Right lung (tissue), 5 donors: Measurements from ENCODE around the gene LIMS2. TPM values are rescaled to one million over a fixed set of nuclear protein-coding genes. Genes with fewer than 3 reads are reported as not detected.

Experiments used
- DNase-seq, 2 donors: peaks; one replicate each; pipeline ENCODE4 v3.0.0-alpha.2; 2013
- polyA plus RNA-seq, 5 donors: library from polyadenylated mRNA; unstranded; fragments of 120-200 nt; gene quantifications; one replicate each; pipeline versions ENCODE4 v1.2.1 to v1.2.3, GENCODE V29; 2013; ENCODE audit warnings: inconsistent platforms in 1 of 5, low replicate concordance in 1 of 5; ENCODE audit not compliant: insufficient read length in 5 of 5, insufficient read depth in 1 of 5

The LIMS2 gene
- polyA plus RNA-seq, 5 donors = 19.1 to 36.9 (median 25.1) TPM

DNA sequence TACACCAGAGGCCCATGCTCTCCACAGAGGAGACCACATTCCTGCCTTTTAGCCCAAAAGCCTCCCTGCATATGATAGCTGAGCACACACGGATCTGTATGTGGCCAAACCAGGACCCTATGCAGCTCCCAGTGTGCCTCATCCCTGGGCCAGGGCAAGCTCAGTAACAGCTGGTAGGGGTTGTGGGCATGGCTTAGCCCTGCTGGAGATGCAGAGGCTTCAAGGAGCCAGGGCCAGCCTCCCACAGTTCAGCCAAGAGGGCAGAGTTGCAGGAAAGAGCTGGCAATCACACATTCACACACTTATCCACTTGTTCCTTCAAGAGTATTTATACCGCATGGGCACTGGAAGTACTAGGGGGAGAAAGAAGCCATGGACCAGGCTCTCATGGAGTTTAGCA, 1.6 kb upstream of the LIMS2 start:
- no peak for DNase-seq

DNA sequence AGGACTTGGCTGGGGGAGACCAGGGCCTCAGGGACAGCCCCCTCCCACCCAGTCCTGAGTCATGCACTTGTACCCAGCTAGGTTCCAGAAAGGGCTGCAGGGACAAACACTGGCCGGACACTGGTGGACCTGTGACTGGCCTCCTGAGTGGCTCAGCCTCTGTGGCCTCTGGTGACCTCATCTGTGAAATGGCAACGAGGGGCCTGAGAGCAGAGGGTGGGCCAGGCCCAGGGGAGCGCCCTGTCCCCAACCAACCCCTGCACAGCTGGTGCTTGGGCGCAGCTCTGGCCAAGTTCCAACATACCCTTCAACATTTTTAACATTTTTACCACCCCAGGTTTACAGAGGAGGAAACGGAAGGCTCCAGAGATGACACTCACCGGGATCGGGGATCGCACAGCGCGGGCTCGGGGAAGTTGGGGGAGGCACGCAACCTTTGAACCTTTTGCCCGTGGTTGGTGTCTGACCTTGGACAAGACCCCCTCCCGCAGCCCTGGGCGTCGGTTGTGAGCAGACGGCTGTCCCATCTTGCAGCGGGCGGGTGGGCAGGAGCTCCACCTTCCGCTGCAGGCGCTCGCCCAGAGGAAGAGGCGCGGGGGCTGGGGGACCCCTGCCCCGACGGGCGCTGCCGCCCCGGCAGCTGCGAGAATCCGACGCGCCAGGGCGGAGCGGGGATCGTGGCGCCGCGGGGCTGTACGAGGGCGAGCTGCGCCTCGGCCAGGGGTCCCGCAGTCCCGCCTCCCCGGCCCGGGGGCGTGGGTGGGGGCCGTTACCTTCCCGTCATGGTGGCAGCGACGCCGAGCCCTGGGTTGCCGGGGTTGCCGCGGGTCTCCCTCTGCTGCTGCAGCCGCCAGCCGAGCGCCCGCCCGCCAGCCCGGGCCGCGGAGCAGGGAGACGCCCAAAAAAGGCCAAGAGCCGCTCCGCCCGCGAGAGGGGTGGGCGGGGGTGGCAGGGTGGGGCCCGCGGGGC, 805 bp downstream of the LIMS2 start:
- DNase-seq = no peak

DNA sequence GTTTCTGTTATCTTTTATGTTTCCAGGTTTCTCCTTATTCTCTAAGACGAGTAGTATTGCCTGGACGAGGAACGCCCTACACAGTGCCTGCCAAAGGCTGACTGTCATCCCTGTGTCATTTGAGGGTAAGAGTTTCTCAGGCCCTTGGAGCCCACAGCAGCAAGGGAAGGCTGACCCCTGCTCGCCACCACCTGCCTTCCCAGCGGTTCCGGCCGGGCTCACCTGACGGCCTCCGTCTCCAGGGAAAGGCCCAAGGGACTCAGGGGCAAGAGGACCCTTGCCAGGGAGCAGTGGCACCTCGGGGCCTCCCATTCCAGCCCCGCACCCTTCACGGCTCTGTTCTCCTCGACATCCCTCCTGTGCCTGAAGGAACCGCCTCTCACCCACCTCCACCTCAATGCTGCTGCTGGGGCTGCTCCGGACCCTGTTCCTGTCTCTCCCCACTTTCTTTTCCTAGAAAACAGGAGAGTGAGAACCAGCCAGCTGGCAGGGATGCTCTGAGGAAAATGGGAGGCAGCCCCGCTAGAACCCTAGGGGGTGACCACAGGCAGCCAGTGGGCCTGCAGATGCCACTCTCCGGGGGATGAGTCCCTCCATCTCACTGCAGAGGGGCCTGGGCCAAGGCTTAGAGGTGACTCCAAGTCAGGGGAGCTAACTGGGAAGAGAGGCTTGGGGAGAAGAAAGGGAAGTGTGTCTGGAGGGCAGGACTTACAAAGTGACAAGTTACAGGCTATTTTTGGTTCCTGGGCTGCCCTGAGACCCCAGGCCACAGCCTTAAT, 1.9 kb downstream of the LIMS2 start:
- no peak for DNase-seq

DNA sequence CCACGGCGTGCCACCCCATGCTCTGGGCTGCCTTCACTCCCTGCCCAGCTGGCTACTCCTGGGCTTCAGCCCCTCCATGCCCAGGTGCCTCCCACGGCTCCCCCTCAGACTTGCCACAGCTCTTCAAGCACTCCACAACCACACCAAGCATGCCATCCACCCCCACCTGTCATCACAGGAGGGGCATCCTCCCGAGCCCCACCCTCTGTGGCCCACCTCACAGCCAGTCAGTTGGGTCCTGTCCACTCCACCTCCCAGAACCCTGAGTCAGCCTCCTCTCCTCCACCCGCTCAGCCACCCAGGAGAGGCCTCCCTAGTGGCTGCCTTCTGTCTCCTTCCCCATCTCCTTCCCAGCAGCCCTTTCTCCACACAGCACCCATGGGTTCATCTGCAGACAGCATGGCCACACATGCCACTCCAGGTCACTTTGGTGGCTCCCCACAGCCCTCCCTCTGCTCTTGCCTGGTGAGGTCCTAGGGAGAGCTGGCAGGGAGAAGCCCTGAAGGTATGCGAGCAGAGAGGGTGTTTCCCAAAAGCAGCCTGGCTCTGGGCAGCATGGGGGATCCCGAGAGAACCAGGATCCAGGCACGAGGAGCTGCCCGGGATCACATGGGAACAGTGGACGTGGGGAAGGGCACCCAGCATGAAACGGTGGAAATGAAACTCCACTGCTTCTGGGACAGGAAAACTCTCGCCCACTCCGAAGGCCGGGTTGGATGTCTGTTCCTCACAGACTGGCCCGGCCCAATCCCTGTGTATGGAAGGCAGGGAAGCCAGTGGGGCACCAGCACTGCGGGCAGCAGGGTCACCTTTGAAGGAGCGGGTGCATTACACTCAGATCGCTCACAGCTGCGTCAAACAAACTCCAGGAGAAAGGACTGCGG, 2.7 kb downstream of the LIMS2 start:
- no peak for DNase-seq

DNA sequence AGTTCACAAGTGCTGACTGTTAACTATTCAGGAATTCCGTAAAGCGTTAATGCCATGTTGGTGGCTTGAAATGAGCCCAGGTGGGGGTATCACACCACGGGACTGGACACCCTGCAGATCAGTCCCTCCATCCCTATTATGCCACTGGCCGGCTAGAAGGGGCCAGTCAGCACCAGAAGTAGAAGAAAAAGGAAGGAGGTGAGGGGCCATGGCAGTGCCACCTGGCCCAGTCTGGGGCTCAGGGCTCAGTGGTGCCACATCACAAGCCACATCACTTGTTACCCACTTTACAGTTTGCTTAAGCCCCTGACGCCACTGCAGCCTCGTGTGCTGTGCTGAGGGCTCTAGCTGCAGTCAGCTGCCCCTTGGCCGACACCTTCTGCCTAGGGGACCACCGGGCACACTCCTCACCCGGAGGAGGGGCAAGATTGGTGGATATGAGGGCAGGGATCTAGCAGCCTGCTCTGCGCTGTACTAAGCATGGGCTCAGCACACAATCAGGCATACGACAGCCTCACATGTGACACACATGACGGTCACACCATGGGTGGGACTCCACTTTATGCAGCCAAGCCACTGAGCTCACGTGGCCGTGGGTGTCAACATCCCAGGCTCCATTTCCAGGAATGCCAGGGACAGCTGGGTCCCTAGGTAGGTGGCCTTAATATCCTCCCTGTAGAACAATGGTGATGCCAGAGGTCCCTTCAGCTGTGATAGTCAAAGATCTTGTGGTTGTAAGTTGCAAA, 3.6 kb downstream of the LIMS2 start:
- no peak for DNase-seq

DNA sequence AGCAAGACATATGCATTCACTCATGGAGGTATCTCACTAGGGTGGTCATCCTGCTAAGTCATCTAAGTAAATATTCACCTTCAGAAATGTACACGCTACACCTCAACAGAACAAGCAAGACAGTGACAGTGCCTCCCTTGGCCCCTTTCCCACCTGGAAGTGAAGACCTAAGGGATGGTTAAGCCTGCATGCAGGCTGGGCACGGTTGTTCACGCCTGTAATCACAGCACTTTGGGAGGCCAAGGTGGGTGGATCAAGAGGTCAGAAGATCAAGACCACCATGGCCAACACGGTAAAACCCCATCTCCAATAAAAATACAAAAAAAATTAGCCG, 4.4 kb downstream of the LIMS2 start:
- DNase-seq = no peak

DNA sequence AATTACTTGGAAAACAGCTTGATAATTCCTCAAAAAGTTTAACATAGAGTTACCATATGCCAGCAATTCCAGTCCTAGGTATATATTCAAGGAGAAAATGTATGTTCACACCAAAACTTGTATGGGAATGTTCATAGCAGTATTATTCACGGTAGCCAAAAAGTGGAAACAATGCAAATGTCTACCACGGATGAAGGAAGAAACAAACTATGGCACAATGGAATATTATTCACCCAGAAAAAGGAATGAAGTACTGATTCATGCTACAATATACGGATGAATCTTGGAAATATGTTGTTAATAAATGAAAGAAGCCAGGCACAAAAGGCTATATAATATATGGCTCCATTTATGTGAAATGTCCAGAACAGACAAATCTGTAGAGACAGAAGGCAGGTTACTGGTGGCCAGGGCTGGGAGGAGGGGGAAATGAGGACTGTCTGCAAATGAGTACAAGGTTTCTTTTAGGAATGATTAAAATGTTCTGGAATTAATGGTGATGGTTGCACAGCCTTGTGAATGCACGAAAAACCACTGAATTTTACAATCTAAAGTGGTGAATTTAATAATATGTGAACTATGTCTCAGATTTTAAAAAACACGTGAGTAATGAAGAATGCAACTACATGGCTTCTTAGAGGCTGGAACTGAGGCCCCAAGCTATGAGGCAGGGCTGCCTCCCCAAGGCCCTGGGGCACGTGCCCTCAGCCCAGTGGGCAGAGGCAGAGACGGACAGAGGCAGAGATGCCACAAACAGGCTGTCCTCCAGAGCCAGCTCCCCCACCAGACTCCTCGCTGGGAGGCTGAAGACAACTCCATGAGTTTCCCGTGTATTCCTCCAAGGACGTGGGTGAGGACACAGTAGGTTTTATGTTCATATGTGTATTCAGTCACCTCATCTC, 5.0 kb downstream of the LIMS2 start:
- no peak for DNase-seq

DNA sequence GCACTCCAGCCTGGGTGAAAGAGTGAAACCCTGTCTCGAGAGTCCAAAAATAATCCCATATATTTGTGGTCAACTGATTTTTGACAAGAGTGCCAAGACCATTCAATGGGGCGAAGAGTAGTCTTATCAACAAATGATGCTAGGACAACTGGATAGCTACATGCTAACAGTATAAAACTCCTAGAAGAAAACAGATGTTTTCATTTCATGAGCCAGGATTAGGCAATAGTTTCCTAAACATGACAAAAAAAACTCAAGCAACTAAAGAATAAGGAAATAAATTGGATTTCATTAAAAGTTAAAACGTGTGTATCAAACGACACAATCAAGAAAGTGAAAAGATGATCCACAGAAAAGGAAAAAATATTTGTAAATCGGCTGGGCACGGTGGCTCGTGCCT, 6.3 kb downstream of the LIMS2 start:
- no peak for DNase-seq

DNA sequence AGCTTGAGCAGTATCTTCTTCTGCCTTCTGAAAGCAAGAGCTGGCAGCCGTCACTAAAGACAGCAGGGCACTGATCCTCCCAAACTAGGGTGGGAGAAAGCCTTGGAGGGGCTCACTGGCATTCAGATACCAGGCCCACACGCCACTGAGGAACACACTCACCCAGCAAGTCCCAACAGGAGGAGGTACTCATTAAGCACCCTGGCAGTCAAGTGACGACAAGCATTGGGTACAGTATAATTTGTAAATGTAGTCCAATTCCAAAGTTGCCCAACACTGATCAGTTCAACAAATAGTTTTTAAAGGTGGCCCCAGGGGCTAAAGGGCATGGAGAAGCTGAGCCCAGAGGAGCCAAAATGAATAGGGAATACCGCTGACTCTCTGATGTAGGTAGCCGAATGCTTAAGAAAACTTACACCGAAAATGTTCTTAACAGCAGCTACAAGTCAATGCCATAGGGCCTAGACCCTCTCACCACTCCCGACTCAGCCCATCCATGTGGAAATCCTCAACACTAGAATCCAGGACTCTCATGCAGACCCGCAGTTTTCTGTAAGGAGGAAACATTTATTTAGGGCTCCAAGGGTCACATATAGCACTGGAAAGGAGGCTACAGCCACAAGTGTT, 9.9 kb downstream of the LIMS2 start:
- no peak for DNase-seq

DNA sequence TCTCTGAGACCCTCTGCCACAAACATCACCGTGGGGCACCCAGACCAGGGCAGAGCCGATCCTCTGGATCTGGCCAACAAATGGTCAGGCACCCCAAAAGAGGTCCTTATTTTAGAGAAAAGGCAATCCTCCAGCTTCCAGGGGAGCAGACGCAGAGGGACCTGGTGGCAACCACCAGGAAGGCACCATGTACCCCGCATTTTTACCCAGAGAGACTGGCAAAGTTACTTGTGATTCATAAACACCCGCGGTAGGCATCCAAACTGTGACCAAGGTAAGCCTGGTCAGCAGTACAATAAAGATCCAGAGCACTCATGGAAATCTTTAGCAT, 10.5 kb downstream of the LIMS2 start:
- DNase-seq = no peak

DNA sequence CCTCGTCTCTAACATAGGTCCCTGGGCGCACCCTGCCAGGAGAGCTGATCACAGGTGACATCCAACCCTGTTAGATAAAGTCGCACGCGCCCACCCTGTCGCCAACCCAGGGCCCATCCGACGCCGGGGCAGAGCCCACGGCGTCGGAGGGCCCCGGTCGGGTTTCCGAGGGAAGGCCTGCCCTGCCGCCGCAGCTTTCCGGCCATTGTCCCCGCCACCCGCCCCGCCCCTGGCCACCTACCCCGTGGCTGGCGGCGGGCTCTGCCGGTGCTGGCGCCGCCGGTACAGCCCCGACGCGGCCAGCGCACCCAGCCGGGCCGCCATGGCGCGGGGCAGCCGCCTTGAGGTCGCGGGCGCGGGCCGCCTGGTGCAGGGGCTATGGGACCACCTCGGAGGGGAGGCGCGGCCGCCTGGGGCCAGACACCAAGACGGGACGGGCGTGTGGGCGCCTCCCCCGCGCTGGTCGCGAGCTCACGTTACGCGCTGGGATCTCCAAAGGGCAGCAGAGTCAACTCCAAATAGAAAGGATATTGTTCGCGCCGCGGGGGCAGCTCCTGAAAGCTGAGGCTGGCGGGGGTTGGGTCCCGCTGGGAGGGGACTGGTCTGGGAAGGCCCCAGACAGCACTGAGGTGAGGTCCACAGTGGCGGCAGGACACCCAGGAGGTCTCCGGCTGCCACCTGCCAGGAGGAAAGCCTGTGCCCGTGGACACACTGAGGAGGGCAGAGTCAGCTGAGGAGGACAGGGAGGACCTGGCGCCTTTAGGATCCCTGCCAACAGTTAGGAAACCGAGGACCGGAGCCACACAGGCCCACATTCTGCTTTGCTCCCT, 11.1 kb downstream of the LIMS2 start:
- DNase-seq = no peak

DNA sequence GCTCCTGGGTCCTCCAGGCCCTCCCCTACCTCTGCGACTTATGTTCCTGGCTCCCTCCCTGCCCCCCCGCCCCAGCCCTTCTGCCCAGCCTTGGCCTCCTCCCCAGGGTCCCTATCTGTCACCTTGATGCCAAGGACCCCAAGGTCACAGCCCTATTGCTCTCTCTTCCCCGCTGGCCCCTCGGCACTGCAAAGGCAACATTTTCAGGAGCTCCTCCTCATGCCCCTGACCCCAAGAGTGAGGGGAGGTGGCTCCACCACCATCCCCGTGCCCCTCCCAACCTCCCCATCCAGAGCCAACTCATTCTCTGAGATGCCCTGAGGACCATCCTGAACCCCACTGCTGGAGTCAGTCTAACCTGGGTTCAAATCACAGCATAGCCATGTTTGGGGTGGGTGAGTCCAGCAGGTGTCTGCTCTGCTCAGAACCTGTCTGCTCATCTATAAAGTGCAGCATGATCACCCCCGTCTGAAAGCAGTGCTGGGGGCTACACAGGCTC, 11.7 kb downstream of the LIMS2 start:
- DNase-seq = no peak

DNA sequence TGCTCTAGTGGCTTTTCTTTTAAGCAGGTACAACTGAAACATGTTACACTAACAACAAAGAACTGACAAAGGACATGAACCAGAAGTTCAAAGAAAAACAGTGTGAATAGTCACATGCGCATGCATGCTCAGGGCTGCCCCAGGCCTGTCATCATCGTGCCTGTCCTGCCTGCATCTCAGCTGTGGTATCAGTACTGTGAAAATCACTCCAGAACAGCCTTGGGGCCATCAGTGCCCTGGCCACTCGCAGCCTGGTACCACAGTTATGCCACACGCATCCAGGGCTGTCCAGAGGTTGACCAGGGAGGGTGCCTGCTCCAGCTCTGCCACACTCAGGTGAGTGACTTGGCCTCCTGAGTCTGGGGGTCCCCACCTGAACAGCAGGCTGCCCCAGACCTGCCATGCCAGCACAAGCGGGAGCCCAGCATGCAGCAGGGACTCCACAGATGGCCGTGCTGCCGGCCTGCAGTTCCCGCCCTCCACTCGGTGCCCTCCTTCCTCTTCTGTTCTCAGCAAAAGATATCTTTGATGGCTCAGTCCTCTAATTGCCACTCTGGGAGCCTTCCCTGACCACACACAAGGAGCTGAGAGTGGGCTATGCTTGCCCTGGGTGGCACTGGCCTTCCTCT, 12.3 kb downstream of the LIMS2 start:
- DNase-seq = no peak

DNA sequence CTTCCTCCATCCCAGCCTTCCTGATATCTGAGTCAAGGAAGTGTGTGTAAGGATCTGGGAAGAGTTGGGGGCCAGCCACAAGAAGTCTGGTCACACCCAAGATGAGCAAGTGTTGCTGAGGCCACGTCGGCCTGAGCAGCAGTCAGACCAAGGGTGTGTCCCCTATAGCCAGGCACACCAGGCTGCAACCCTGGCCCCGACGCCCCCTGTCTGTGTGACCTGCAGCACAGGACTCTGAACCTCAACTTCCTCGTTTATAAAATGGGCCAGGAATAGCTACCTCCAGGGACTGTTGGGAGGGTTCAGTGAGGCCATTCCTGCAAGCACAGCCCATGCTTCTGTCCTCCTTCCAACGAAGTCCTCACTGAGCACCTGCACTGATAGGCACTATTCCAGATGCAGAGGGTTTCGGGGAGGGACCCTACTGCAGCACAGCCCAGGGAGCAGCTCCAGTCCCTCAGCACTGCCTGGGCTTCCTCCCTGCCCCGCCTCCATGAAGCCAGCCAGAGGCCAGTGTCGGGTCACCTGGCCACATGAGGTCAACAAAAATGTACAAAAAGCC, 13.3 kb downstream of the LIMS2 start:
- DNase-seq = no peak

DNA sequence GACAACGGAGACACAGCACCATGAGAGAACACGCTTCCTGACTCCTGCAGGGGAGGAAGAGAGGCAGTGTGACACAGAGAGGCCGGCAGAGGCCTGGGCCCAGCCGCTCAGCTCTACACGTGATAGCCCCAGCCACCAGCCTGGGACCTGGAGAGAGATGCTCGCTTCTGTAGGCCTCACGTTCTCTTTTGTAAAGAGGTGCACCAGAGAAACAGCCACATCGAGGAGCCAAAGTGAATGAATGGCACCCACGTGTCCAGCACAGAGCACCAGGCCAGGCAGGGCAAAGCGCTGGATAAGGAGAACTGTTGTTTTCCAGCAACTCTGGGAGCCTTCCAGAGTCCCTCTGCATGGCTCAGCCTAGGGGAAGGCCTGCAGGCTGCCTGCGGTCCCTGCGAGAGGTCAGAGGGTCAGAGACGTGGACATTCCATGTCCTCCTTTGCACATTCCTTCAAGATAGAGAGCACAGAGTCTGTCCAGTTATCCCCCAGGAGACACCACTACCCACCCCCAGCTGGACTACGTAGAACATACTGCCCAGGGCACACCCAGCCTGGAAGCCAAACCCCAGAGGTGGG, 14.2 kb downstream of the LIMS2 start:
- DNase-seq = no peak

DNA sequence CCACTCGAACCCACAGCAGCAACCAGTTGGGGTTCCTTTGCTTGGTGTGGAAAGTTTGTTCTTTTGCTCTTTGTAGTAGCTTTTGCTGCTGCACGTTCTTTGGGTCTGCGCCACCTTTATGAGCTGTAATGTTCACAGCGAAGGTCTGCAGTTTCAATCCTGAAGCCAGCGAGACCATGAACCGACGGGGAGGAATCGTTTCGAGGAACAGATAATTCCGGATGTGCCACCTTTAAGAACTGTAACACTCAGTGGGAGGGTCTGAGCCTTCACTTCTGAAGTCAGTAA, 15.1 kb downstream of the LIMS2 start:
- no peak for DNase-seq

DNA sequence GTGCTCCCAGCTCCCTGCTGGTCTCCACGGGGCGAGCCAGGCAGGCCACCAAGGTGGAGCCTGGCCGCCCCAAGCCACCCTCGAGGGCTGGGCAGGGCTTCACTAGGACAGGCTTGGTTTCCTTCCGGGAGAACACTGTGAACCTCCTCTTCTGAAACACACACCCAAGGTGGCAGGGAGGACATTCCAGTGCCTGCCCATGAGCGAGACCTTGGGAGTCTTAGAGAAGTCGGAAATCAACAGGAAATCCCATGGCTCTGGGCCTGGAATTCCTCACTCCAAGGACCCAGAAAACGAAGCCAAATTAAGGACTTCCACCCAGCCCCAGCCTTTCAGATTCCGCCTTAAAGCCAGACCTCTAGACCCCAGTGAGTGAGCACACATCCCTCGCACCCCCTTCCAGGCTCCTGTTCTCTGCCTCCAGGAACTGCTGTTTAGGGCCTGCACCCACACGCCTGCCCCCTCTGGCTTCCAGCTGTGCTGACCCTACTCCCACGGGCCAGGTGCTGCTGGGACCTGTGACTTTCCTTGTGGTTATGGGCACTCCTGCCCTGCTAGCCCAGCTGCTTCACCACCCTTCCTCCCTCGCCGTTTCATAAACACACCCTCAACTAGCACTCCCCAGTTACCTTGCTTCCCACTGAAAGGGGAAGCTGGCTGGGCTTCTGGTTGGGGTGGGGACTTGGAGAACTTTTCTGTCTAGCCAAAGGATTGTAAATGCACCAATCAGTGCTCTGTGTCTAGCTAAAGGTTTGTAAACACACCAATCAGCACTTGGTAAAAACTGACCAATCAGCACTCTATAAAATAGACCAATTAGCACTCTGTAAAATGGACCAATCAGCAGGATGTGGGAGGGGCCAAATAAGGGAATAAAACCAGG, 15.7 kb downstream of the LIMS2 start:
- DNase-seq = no peak
